SK-MEL-5 (cell line): ENCODE results near the gene ZBTB44. TPM values are rescaled to one million over a fixed set of nuclear protein-coding genes. Genes with fewer than 3 reads are reported as not detected.
"Not testable (repeated sequence)": the region's sequence is repeated elsewhere in the genome, so short reads cannot be mapped to it uniquely, and the experiment has no call there.

ENCODE experiments used
- DNase-seq: peaks from one replicate; pipeline ENCODE4 v3.0.0-alpha.2; 2016; ENCODE audit warnings: low read depth, low spot score
- in situ Hi-C: cut with HindIII; loops from 2 replicates; pipeline ENCODE4 v1.10.0; 2016; ENCODE audit warnings: low sequenced_read_pairs, high pct_unique_total_duplicates, low pct_unique_long_range_greater_than_20kb
- total RNA-seq: library from RNA; depleted of rRNA; stranded (reverse); fragments of >200 nt; shearing (Covaris generic); gene quantifications from 2 replicates; pipeline ENCODE4 v1.2.3, GENCODE V29; 2014

Gene ZBTB44
- total RNA-seq, 1 experiment from 2014 or later = 19.7 TPM

- DNase-seq, in situ Hi-C loops: not testable (repeated sequence)
These were observed 121.2 kb downstream of the ZBTB44 start for GRCh38 chr11:130193551-130193950.

GRCh38 chr11:130192845-130193267 is 121.9 kb downstream of the ZBTB44 start:
- in situ Hi-C loops = no loop called here
- no peak for DNase-seq

GRCh38 chr11:130191896-130192295 is 122.8 kb downstream of the ZBTB44 start:
- in situ Hi-C loops = no loop called here
- no peak for DNase-seq

- DNase-seq = no peak
- in situ Hi-C loops = no loop called here
These were observed 124.3 kb downstream of the ZBTB44 start for GRCh38 chr11:130190371-130190881.

GRCh38 chr11:130189492-130190210 is 125.1 kb downstream of the ZBTB44 start:
- in situ Hi-C loops = no loop called here

GRCh38 chr11:130188585-130189347 is 126.0 kb downstream of the ZBTB44 start:
- in situ Hi-C loops = no loop called here
- no peak for DNase-seq

More at GRCh38 chr11:130189492-130190210, 125.1 kb downstream of the ZBTB44 start:
- DNase-seq = no peak

- in situ Hi-C loops = no loop called here
- DNase-seq = no peak
These were observed 126.7 kb downstream of the ZBTB44 start for GRCh38 chr11:130188047-130188446.

- DNase-seq = no peak
- in situ Hi-C loops = no loop called here
These were observed 127.6 kb downstream of the ZBTB44 start for GRCh38 chr11:130187096-130187495.

GRCh38 chr11:130183878-130184610 is 130.7 kb downstream of the ZBTB44 start:
- in situ Hi-C loops = no loop called here
- DNase-seq = no peak

- DNase-seq = no peak
- in situ Hi-C loops = no loop called here
These were observed 133.1 kb downstream of the ZBTB44 start for GRCh38 chr11:130181295-130182272.

GRCh38 chr11:130180896-130181294 is 133.8 kb downstream of the ZBTB44 start:
- DNase-seq = no peak
- in situ Hi-C loops = no loop called here

- no peak for DNase-seq
- in situ Hi-C loops = no loop called here
These were observed 134.2 kb downstream of the ZBTB44 start for GRCh38 chr11:130180491-130180890.

- no peak for DNase-seq
- in situ Hi-C loops = no loop called here
These were observed 135.1 kb downstream of the ZBTB44 start for GRCh38 chr11:130179396-130180306.

- DNase-seq = no peak
- in situ Hi-C loops = no loop called here
These were observed 136.0 kb downstream of the ZBTB44 start for GRCh38 chr11:130178441-130179339.

- in situ Hi-C loops = no loop called here
- DNase-seq = no peak
These were observed 136.9 kb downstream of the ZBTB44 start for GRCh38 chr11:130177782-130178181.
